CD4-positive, alpha-beta T cell treated with Interleukin-15 for 4 hours (primary cell): ENCODE measurements around the gene ARVCF.

ENCODE experiments used
- DNase-seq: peaks from one replicate; pipeline ENCODE4 v3.0.0-alpha.2; 2020; ENCODE audit warnings: low spot score

ARVCF gene

GRCh38 chr22:19986410-19987341, 29.9 kb downstream of the ARVCF start:
- DNase-seq: peak; percentile 37

DNA sequence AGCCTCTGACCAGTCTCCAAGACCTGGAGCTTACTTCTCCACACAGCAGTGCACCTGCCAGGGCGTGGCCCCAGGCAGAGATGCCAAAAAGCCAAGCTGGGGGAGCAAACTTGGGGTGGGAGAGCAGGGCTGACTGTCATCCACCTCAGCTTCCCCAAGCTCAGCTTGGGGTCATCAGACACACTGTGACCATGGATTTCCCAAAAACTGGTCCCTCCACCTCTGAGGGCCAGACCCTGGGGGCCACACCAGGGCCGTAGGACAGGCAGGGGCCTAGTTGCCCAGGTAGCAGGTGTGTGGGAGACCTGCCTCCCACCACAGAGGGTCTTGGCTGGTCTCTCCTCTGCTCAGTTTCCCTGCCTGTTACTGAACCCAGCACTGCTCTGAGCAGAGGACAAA, 30.6 kb downstream of the ARVCF start:
- no peak for DNase-seq

DNA sequence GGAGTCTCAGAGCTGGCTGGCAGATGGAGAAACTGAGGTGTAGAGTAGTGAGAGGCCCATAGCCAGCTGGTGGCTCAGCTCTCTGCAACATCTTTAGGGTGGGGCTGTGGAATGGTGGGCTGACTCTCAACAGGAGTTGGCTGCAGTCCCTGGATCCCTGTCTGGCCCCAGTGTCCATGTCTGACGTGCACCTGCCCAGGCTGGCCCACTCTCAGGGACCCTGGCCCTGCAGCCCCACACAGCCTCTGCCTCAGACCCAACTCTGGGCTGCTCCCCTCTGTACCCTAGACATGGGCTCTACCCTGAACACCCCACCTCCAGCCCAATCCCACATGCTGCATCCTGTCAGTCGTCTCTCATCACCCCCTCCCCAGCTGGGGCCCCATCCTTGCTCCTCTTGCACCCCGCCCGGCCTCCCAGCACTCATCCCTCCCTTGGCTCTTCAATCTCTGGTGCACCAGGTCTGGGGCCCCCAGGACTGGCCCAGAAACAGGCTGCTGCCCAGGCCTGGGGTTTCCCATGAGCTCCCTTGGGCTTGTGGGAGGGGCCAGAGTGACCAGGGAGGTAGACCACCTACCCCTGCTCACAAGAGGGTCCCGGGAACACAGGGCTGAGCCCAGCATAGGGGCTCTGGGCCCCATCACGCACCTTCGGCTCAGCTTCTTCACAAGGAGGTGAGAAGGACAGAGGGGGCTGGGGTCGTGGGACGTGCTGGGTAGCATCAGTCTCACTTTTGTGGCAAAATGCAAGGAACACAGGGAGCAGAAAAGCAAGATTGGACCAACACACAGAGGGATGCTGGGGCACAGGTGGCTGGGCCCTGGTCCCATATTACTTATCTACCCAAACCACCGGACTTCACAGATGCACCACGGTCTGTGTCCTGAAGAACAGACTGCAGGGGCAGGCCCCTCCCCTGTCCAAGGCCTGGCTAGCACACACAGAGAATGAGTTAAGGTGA, 31.5 kb downstream of the ARVCF start:
- no peak for DNase-seq

DNA sequence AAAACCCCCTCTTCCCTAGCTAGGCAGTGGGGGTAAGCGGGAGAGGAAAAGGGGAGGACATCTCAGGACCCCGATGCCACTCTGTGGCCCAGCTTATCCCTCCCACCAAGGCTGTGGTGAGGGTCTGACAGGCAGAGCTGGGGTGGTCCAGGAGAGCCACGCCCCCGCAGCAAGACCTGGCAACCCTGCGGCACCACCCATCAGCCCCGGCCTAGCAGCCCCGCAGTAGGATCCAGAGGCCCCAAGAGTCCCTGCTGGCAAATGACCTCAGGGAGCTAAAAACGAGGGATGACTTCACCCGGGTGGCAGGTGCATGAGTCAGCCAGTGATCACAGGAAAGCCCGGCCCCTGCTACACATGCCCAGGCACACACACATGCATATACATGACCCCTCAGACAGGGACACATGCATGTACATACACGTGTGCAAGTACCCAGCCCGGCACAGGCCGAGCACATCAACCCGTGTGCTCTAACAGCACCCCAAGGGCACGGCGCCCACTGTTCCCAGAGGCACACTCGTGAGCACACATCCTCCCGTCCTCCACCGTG, 32.3 kb downstream of the ARVCF start:
- DNase-seq: no peak

DNA sequence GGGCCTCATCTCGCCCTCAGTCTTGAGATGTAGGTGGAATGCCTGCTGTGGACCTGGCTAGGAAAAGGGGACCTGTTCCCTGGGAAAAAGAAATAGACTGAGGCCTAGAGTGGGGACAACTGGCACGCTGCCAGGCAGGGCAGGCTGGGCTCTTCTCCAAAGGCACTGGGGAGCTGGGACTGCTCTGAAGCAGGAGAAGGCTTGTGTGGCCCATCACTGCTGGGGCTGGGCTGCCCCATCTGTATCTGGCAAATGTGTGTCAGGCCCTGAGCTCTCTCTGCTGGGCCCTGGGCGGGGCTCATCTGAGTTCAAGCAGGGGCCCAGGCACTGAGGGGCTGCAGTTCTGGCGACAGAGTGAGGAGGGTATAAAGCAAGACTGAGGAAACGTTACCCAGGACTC, 32.9 kb downstream of the ARVCF start:
- no peak for DNase-seq

GRCh38 chr22:19982991-19983578, 33.5 kb downstream of the ARVCF start:
- no peak for DNase-seq

GRCh38 chr22:19981961-19982920, 34.4 kb downstream of the ARVCF start:
- no peak for DNase-seq

- no peak for DNase-seq
Observed at GRCh38 chr22:19981171-19981960, 35.3 kb downstream of the ARVCF start.

- DNase-seq: no peak
Observed at GRCh38 chr22:19980766-19981165, 35.9 kb downstream of the ARVCF start.

GRCh38 chr22:19979712-19980493, 36.7 kb downstream of the ARVCF start:
- DNase-seq: no peak

DNA sequence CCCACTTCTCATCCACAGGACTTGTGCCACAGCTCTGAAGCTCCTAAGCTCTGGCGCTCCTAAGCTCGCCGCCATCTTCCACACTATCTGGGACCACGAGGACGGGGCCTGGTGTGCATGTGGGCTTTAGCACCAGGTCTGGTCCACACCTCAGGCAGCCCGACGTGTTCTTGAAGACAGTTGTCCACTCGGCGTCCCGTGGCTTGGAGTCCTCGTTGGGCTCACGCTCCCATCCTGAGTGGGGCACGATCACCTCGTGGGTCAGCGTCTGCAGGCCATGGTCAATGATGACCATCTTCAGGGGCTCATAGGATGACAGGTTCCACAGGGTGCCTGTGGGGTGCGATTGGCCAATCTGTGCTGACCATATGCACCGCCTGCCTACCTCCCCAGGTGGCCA, 37.9 kb downstream of the ARVCF start:
- no peak for DNase-seq

DNA sequence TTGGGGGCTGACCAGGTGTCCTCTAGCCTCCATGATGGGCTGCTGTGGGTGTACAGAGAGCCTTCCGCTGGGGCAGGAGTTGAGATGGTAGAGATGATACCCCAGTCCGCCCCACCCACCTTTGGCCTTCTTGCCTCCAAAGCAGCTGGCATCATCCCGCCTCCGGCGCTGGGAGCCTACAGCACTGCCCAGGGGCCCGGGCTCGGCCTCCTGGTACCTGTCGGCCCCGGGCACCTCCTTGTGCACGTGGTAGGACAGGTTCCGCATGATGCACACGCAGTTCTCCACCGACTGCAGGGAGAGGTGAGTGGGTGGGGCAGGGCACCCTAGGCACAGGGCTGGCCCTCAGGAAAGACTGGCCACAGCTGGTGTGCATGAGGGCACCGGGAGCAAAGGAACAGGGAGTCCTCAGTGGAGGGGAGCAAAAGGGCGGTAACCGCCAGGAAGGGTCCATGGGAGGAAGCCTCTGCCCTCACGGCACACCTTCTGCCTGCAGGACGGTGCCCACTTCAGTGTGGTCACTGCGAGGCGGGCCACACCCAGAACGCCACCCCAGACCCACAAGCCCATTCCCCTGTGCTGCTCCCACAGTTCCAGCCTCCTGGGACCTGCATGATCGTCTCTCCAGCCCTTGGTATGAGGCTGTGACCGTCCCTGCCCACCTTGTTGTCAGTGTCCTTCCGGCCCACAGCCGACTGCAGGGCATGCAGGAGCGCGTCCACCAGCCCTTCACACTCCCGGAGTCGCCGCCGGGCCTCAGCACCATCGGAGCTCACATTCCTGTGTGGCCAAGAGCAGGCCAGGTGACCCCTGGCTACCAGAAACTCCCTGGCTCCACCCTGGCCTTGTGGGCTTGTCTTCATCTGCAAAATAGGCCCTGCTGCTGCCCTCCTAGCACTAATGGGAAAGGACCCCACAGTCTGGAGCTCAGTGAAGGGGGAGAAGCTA, 39.1 kb downstream of the ARVCF start:
- no peak for DNase-seq

DNA sequence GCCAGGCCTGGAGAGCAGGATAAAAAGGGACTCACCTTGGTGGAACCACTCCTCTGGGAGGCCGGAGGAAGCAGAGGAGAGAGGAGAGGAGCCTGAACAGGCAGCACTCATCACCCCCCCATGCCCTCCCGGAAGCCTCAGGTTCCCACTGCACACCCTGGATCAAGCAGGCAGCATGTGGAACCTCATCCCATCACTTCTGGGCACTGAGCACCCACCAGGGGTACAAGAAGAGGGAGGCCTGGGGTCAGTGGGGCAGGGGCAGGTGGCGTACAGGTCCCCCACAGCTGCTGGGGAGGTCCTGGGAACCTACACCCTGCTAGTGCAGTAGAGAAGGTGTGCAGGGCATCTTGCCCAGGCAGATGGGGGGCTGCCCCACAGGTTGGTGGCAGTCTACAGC, 40.0 kb downstream of the ARVCF start:
- no peak for DNase-seq

DNA sequence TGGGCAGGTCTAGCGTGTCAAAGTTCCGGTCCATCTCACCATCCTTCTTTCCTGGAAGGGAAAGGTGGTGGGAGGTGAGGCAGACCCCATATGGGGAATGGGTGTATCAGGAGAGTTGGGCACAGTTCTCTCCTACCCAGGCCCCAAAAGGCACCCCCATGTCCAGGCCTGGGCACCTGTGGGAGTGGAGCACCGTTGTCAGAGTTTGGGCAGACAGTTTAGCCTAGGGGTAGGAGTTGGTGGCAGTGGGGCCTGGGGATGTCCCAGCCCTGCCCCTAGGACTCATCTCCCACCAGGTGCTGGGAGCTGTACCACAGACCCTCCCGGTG, 41.0 kb downstream of the ARVCF start:
- no peak for DNase-seq

DNA sequence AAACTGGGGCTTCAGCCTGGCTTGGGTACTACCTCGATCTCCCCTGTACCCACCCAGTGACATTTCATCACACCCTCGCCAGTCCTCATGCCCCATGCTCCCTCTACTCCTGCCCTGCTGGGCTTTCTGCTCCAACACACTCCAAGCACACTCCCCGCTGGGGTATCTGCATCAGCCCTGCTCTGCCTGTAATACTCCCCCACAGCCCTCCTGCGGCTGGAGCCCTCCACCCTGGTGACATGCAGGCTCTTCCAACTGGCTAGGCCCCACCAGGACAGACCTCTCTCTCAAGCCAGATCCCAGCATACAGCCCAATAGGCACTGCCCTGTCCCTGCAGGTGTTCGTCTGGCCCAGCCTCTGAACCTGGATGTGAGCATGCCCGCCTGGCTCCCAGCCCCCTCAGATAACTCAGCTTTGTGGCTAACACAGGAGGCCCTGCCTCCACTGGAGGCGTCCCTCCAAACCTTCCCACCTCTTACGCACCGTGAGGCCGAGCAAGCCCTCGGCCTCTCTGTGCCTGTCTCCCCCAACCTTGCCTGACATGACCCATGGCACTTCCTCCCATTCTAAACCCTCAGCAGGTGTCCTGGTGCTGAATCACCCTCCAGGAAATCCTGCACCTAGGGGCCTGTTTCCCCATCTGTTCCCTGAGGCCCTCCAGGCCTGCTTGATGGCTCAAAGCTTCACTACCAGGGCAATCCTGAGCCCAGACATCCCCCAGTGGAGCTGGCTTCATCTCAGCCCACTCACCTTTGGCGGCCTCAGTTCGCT, 41.5 kb downstream of the ARVCF start:
- DNase-seq: no peak

- DNase-seq: no peak
Observed at GRCh38 chr22:19974268-19974861, 42.3 kb downstream of the ARVCF start.
